GM15510 (cell line): ENCODE results near the gene DDX10.

Source experiments
- POLR2A ChIP-seq: IDR thresholded peaks from 3 replicates; pipeline ENCODE4 v1.6.1; 2011; ENCODE audit warnings: borderline replicate concordance; ENCODE audit not compliant: insufficient read length; ENCODE audit errors: extremely low read depth

DDX10 gene

DNA sequence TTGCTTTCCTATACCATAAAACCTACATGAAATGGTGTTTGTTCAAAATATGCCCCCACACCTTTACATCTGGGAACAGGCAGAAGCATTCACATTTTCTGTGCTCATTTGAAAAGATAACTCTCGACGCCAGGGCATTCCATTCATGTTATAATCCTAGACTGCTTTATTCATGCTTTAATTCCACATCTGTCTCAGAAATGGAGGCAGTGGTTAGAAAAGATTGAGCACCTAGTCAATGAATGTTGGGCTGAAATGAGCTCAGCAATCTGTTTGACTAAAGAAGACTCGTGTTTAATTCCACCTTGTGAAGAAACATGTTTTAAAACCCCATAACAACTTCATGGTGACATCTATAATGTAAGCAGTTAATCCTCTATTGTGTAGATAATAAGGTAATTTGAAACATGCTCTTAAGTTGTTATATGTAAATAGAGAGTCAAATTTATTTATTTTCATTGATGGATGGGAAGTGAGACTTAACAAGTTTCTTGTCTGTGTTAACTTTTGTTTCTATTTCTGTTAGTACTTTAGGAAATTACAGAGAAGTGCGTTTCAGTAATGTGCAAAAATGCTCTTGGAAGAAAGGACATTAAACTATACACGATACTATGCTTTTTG is 217.5 kb downstream of the DDX10 start:
- TF ChIP-seq POLR2A, result no peak

- no peak for TF ChIP-seq POLR2A
These were observed 221.3 kb downstream of the DDX10 start for GRCh38 chr11:108886005-108886659.

GRCh38 chr11:108886660-108887009 is 221.8 kb downstream of the DDX10 start:
- TF ChIP-seq POLR2A, result no peak

DNA sequence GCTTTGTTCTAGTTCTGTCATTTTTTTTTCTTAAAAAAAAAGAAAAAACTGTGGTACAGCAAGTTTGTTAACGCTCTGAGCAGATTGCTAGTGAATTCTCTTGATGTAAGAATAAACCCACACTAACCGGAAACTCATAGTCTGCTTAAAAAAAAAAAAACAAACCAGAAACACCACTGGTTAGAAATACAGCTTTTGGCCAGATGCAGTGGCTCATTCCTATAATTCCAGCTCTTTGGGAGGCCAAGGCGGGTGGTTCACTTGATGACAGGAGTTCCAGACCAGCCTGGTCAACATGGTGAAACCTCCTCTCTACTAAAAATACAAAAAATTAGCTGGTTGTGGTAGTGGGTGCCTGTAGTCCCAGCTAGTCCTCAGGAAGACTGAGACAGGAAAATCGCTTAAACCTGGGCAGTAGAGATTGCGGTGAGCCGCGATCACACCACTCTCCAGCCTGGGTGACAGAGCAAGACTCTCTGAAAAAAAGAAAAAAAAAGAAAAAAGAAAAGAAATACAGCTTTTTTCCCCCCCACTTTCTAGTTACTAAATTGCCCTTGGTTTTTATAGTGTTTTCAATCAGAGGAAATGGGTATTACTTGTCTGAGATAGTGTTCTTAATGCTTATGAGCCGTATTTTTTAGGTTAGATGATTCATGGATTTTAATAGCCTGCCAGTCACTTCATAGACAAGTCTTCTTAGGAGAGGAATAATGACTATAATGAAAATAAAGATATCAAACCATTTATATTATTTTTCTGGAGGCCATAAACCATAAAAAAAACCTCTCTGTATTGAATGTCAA is 222.8 kb downstream of the DDX10 start:
- TF ChIP-seq POLR2A, result no peak

DNA sequence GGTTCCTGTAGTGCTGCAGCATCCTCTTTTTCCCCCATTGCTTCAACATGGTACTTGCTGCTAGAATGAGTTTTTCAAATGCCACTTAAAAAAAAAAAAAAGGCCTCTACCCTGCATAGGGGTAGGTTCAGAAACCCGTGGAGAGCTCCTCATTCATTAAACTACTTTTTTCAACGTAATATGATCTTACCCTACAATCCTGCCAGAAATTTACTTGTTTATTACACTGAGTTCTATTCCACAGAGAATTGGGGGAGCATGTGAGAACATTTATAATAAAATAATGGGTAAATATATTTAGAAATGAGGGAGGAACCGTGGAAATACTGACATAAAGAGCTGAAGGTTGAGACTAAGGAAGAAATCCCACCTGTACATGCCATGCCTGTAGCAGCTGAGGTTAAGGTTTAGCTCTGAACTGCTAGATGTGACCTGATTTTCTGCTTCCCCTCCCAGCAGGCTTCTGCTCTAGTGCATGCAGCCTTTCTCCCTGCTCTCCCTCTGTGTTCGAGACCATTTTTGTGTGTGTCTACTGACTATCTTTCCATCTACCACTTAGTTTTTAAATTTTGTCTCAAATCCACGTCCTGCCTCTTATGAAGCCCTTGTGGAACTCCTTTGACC is 225.7 kb downstream of the DDX10 start:
- no peak for TF ChIP-seq POLR2A

- no peak for TF ChIP-seq POLR2A
These were observed 226.3 kb downstream of the DDX10 start for GRCh38 chr11:108891143-108891542.

GRCh38 chr11:108891909-108892511 is 227.1 kb downstream of the DDX10 start:
- TF ChIP-seq POLR2A, result no peak

- TF ChIP-seq POLR2A, result no peak
These were observed 231.0 kb downstream of the DDX10 start for GRCh38 chr11:108895579-108896480.

GRCh38 chr11:108897071-108897481 is 232.2 kb downstream of the DDX10 start:
- TF ChIP-seq POLR2A, result no peak

GRCh38 chr11:108897916-108898315 is 233.0 kb downstream of the DDX10 start:
- no peak for TF ChIP-seq POLR2A

DNA sequence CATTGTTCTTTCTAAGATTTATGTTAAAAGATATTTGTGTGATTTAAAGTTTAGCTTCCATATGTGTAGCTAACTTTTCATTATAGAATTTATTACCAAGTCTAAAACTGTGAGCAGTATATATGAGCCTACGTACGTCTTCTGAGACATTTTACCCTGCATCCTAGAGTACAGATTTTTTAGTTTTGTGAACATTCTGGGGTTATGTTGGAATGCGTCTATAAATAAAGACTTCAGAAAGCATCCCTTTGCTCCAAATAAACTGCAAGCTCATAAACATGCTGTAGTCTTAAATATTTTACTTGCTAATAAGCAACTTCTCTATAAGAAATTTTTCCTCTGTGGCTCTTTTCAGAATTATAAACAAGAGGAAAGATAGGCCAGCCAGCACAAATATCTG is 236.5 kb downstream of the DDX10 start:
- no peak for TF ChIP-seq POLR2A

DNA sequence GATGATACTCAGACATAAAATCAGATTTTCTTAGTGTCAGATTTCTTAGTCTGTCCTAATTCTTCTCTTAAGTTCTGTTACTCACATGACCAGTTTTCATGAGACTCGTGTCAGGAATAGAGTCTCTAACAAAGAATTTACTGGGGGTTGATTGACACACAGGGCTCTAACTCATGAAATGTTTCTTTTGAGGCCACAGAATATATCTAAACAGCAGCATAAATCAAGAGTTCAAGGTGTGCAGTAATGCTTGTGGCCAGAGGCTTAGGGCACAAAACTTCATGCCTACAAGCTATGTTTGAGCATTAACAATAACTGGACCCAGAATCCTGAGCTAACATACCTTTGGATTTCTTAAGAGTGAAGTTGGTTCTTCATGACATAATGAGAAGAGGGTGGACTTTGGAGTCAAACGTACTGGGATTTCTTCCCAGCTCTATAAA is 237.2 kb downstream of the DDX10 start:
- no peak for TF ChIP-seq POLR2A

DNA sequence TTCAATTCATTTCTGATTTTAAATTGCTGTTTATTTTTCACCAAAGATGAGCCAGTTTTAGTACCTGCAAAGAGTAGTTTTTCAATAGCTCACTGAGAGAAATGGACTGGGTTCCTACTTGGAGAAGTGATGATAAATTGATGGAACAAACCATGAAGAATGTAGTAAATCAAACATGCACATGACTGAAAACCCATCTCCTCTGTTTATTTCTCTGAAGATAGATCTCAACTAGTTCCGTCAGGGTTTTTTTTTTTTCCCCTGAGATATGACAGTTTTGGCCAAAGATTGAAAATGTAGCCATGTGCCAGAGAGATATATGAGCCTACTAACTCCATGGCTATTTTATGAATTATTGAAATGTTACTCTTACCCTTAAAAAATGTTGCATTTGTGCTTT is 239.6 kb downstream of the DDX10 start:
- TF ChIP-seq POLR2A, result no peak

DNA sequence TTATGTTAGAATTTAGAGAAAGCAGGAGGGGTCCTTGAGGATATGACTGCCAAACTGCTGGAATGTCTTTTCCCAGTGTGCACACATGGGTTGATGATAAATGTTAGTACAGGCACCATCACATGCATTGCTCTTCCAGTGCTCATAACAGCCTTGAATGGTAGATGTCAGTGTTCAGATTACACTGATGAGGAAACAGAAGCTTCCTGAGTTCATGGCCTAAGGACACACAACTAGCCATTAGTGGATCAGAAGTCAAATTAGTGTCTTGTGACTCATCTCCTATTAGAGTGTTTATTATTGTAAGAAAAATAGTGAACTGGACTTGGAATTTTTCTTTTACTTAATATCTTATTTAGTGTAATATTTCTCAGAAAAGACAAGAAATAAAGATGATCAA is 241.5 kb downstream of the DDX10 start:
- TF ChIP-seq POLR2A, result no peak
